Measurements from ENCODE around the gene NTS.

Gene NTS

DNA sequence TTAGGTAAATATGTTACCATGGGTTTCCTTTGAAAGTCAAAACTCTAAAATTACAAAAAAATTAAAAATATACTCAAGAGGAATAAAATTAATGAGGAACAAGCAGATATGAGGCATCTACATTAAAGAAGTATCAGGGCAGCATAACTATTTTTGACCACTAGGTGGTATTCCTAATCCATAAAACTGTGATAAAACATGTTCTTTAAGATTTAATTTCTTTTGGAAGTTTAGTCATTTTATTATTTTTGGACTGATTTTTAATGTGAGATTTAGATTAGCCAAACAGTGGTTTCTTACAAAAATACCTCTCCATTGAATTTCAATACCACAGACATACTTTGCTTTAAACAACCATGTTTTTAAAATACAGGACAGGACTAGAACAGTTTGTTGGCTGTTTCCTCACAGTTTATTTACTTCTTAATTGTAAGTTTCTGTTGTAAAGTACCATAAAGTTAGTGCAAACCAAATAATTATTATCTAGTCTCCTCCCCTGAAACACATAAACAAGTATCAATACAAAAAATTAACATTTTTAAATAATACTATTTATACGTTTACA, 49.8 kb downstream of the NTS start:
- no peak for DNase-seq (ENCODE audit: low read depth in 2 of 2)

DNA sequence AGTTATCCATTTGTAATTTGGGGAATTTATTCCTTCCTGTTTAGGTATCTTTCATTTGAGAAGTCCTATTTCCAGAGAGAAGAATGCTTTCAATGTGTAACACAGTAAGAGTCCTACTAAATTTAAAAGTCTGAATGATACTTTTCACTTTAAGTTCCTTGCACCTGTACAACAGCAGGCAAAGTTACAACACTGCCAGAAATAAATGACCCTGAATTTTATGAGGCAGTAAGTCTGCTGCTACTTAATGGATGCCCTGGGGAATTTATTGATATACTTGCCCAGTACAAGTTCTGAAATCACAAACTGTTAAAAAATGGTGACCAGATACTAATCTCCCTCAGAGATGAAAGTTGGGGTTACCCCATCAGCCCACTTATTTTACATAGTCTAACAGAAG, 53.1 kb downstream of the NTS start:
- no peak for DNase-seq (ENCODE audit: low read depth in 2 of 2)

Measured in activated CD4-positive, alpha-beta T cell treated with anti-CD3 and anti-CD28 coated beads for 24 hours (primary cell).